ENCODE results near the gene SLC1A7. TPM values are rescaled to one million over a fixed set of nuclear protein-coding genes. Genes with fewer than 3 reads are reported as not detected.

SLC1A7 gene
- total RNA-seq, 1 experiment from 2014 or later, result 0.31 TPM

DNA sequence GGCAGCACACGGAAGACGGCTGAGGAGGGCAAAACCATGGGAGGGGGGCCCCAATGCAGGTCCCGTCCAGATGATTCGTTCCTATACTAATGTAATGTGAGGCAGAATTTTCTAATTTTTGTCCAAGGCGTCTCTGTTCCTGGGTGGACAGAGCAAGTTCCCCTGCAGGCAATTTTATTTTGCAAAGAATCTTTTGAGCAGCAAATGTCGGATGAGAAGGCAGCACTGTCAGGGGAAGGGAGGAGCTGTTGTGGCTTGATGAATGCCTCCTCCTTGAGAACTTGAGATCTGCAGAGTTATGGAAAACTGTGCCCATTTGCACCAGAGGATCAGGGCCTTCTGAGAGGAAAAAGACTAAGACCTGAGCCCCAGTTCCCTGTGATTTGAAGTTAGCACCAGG, 17.3 kb downstream of the SLC1A7 start:
- Histone ChIP-seq H3K27ac (ENCODE audit: low read length) (no peak overlapping the region), H3K36me3 (ENCODE audit: control insufficient read depth, insufficient read depth, low read length) (no peaks in the 10 kb centered on the region), H3K9me3 (ENCODE audit: control insufficient read depth, insufficient read depth, low read depth, low read length) (no peaks in the 10 kb centered on the region), H3K4me1 (ENCODE audit: control insufficient read depth, insufficient read depth, low read length) (peaks cover 6% of the 10 kb centered on the region), H3K27me3 (ENCODE audit: control insufficient read depth, insufficient read depth, low read length) (no peaks in the 10 kb centered on the region), H3K4me3 (ENCODE audit: low read depth in 2 of 2, low read length in 2 of 2) (no peak overlapping the region)
- no peak for ATAC-seq
- intact Hi-C loops (cut with micrococcal nuclease; ENCODE audit: unreplicated experiment), result no loop called here
- no TSS peak for BruUV-seq (replicated peaks)
- TF ChIP-seq, protein P1, sequence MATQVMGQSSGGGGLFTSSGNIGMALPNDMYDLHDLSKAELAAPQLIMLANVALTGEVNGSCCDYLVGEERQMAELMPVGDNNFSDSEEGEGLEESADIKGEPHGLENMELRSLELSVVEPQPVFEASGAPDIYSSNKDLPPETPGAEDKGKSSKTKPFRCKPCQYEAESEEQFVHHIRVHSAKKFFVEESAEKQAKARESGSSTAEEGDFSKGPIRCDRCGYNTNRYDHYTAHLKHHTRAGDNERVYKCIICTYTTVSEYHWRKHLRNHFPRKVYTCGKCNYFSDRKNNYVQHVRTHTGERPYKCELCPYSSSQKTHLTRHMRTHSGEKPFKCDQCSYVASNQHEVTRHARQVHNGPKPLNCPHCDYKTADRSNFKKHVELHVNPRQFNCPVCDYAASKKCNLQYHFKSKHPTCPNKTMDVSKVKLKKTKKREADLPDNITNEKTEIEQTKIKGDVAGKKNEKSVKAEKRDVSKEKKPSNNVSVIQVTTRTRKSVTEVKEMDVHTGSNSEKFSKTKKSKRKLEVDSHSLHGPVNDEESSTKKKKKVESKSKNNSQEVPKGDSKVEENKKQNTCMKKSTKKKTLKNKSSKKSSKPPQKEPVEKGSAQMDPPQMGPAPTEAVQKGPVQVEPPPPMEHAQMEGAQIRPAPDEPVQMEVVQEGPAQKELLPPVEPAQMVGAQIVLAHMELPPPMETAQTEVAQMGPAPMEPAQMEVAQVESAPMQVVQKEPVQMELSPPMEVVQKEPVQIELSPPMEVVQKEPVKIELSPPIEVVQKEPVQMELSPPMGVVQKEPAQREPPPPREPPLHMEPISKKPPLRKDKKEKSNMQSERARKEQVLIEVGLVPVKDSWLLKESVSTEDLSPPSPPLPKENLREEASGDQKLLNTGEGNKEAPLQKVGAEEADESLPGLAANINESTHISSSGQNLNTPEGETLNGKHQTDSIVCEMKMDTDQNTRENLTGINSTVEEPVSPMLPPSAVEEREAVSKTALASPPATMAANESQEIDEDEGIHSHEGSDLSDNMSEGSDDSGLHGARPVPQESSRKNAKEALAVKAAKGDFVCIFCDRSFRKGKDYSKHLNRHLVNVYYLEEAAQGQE (IDR thresholded peaks at IDR 0.05; ENCODE audit: insufficient read depth in 1 of 2, low read depth in 2 of 2, low read length in 1 of 2), result no peak
- no peak for TF ChIP-seq POLR2AphosphoS5 (IDR thresholded peaks at IDR 0.05; ENCODE audit: low read depth, low read length)
- in situ Hi-C loops (cut with HindIII; ENCODE audit: low pct_unique_long_range_greater_than_20kb, low sequenced_read_pairs), result no loop called here
- ChIA-PET CTCF (interaction anchor here (0.7 kb wide), 1 partner anchor 56 kb away, joined by 3 read pairs; no protein-coding TSS in a partner anchor), POLR2A (no interaction called here)
- DNase-seq (ENCODE audit: low read depth, low spot score), result no peak

DNA sequence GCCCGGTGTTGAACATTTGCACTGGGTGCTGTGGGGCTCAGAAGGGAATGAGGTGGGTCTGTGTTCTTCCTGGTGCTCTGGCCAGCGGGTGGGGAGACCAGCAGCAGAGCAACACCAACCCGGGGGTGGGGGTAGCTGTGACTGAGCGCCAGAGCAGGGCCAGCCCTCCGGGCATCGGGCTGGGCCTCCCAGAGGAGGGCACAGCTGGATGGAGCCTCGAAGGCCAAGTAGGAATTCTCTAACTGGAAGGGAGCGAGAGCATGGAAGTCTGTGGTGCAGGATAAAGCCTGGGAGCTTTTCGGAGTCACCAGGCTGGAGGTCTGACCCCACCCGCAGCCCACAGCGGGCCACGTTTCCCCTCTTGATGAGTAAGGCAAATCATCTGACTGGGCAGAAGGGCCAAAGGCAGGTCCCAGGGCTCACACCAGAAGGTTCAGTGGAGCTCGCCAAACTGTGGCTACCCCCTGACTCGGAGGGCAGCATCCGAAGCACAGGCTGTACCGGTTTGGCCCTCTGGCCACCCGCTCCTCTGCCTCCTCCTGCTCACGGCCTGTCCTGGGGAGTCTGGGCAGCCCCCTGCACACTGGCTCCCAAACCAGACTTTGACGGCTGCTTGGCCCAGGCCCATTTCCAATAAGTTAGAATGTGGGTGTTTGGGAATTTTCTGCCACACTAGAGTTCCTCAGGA, 18.8 kb downstream of the SLC1A7 start:
- Histone ChIP-seq H3K27me3 (ENCODE audit: control insufficient read depth, insufficient read depth, low read length) (no peaks in the 10 kb centered on the region), H3K36me3 (ENCODE audit: control insufficient read depth, insufficient read depth, low read length) (no peaks in the 10 kb centered on the region), H3K4me1 (ENCODE audit: control insufficient read depth, insufficient read depth, low read length) (peaks cover 6% of the 10 kb centered on the region), H3K9me3 (ENCODE audit: control insufficient read depth, insufficient read depth, low read depth, low read length) (no peaks in the 10 kb centered on the region), H3K4me3 (ENCODE audit: low read depth in 2 of 2, low read length in 2 of 2) (no peak overlapping the region), H3K27ac (ENCODE audit: low read length) (no peak overlapping the region)
- no TSS peak for BruUV-seq (replicated peaks)
- DNase-seq (ENCODE audit: low read depth, low spot score), result no peak
- TF ChIP-seq, protein P2, sequence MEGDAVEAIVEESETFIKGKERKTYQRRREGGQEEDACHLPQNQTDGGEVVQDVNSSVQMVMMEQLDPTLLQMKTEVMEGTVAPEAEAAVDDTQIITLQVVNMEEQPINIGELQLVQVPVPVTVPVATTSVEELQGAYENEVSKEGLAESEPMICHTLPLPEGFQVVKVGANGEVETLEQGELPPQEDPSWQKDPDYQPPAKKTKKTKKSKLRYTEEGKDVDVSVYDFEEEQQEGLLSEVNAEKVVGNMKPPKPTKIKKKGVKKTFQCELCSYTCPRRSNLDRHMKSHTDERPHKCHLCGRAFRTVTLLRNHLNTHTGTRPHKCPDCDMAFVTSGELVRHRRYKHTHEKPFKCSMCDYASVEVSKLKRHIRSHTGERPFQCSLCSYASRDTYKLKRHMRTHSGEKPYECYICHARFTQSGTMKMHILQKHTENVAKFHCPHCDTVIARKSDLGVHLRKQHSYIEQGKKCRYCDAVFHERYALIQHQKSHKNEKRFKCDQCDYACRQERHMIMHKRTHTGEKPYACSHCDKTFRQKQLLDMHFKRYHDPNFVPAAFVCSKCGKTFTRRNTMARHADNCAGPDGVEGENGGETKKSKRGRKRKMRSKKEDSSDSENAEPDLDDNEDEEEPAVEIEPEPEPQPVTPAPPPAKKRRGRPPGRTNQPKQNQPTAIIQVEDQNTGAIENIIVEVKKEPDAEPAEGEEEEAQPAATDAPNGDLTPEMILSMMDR (IDR thresholded peaks at IDR 0.05), result no peak
- TF ChIP-seq, protein P1 (IDR thresholded peaks at IDR 0.05; ENCODE audit: insufficient read depth in 1 of 2, low read depth in 2 of 2, low read length in 1 of 2), result no peak
- TF ChIP-seq POLR2AphosphoS5 (IDR thresholded peaks at IDR 0.05; ENCODE audit: low read depth, low read length) (no peak), TCF7L2 (IDR thresholded peaks at IDR 0.05; ENCODE audit: low read depth, low read length) (no peak), SIN3A (IDR thresholded peaks at IDR 0.05; ENCODE audit: borderline replicate concordance, insufficient read depth, low read depth, low read length) (no peak)
- ChIA-PET POLR2A (no interaction called here), CTCF (no interaction called here)
- intact Hi-C loops (cut with micrococcal nuclease; ENCODE audit: unreplicated experiment) (no loop called here), in situ Hi-C loops (cut with HindIII; ENCODE audit: low pct_unique_long_range_greater_than_20kb, low sequenced_read_pairs) (no loop called here)
- ATAC-seq, result no peak
